H1 (cell line): ENCODE results near the gene MRTFA. TPM values are rescaled to one million over a fixed set of nuclear protein-coding genes. Genes with fewer than 3 reads are reported as not detected.

Experiments
- CTCF ChIA-PET: fragments of 300-600 bp; sonication (Branson Sonifier 250); formaldehyde crosslinking; loops from one replicate; lab custom pipeline; 2021; ENCODE audit not compliant: partially characterized antibody; lab: Charles Lee
- POLR2A ChIA-PET: fragments of 300-600 bp; sonication (Branson Sonifier 250); formaldehyde crosslinking; loops from one replicate; lab custom pipeline; 2021; ENCODE audit warnings: inconsistent platforms; ENCODE audit not compliant: partially characterized antibody; lab: Charles Lee
- DNase-seq, 2 experiments: peaks; one replicate each; pipeline versions ENCODE4 v3.0.0 to v3.0.0-alpha.2; 2010 to 2022; ENCODE audit warnings: low spot score in 2 of 2, low read depth in 1 of 2, mixed read lengths in 1 of 2
- FAIRE-seq: peaks from 2 replicates; lab custom pipeline; 2011; peaks lifted over from hg19 to GRCh38; lab: Jason Lieb, UNC
- H2AFZ ChIP-seq: 2 replicates; pipeline ENCODE4 v1.8.1; 2012; ENCODE audit warnings: low read length, inconsistent platforms
- H2AK5ac ChIP-seq: 2 replicates; pipeline ENCODE4 v1.6.1; 2013; ENCODE audit warnings: low read depth, low read length
- H2BK120ac ChIP-seq: replicated peaks from 2 replicates; pipeline ENCODE3; 2013; ENCODE audit warnings: low read depth, low read length, inconsistent platforms
- H2BK12ac ChIP-seq: 2 replicates; pipeline ENCODE4 v1.6.1; 2013; ENCODE audit warnings: low read depth, low read length
- H2BK15ac ChIP-seq: 2 replicates; pipeline ENCODE4 v1.6.1; 2013; ENCODE audit warnings: low read length
- H2BK20ac ChIP-seq: 2 replicates; pipeline ENCODE4 v1.6.1; 2013; ENCODE audit warnings: low read length
- H2BK5ac ChIP-seq: 2 replicates; pipeline ENCODE4 v1.6.1; 2013; ENCODE audit warnings: low read depth, low read length
- H3K14ac ChIP-seq: 2 replicates; pipeline ENCODE4 v1.6.1; 2013; ENCODE audit warnings: inconsistent platforms; ENCODE audit not compliant: insufficient read length
- H3K18ac ChIP-seq: 2 replicates; pipeline ENCODE4 v1.6.1; 2013; ENCODE audit warnings: low read length; ENCODE audit errors: extremely low read depth
- H3K23ac ChIP-seq: 2 replicates; pipeline ENCODE4 v1.6.1; 2013; ENCODE audit warnings: inconsistent platforms; ENCODE audit not compliant: insufficient read length
- H3K23me2 ChIP-seq: 2 replicates; pipeline ENCODE4 v1.6.1; 2013; ENCODE audit warnings: low read depth, low read length
- H3K27ac ChIP-seq: 2 replicates; pipeline ENCODE4 v1.6.1; 2011; ENCODE audit warnings: low read depth, low read length, inconsistent platforms
- H3K27me3 ChIP-seq, 4 experiments: replicated peaks in 1 of 4; 1 replicate in 1 of 4; 2 replicates in 3 of 4; pipeline versions ENCODE4 v1.6.1 to v1.8.1; 2011 to 2013; ENCODE audit warnings: low read length in 3 of 4, mild to moderate bottlenecking in 3 of 4, inconsistent platforms in 2 of 4, mixed read lengths in 2 of 4, moderate library complexity in 1 of 4; ENCODE audit not compliant: control insufficient read depth in 3 of 4, insufficient read depth in 3 of 4; ENCODE audit errors: extremely low read depth in 1 of 4
- H3K36me3 ChIP-seq, 4 experiments: 2 replicates each; pipeline versions ENCODE4 v1.6.1 to v1.8.1; 2011 to 2013; ENCODE audit warnings: mild to moderate bottlenecking in 4 of 4, low read length in 3 of 4, moderate library complexity in 2 of 4, control low read depth in 1 of 4, inconsistent platforms in 1 of 4; ENCODE audit not compliant: insufficient read depth in 4 of 4, control insufficient read depth in 2 of 4
- H3K4ac ChIP-seq: replicated peaks from 2 replicates; pipeline ENCODE3; 2013; ENCODE audit warnings: low read length, low read depth, mixed read lengths, inconsistent platforms; ENCODE audit not compliant: insufficient read length
- H3K4me1 ChIP-seq, 4 experiments: replicated peaks in 1 of 4; 1 replicate in 1 of 4; 2 replicates in 3 of 4; pipeline versions ENCODE4 v1.6.1 to v1.8.1; 2011 to 2013; ENCODE audit warnings: low read length in 3 of 4, inconsistent platforms in 2 of 4, mixed read lengths in 1 of 4; ENCODE audit not compliant: insufficient read depth in 4 of 4, control insufficient read depth in 3 of 4
- H3K4me2 ChIP-seq, 2 experiments: 2 replicates each; pipeline versions ENCODE4 v1.6.1 to v1.8.1; 2011 to 2013; ENCODE audit warnings: low read depth in 2 of 2, low read length in 2 of 2, control low read depth in 1 of 2, inconsistent platforms in 1 of 2, mild to moderate bottlenecking in 1 of 2; ENCODE audit not compliant: insufficient read depth in 1 of 2
- H3K4me3 ChIP-seq, 4 experiments: fragments of 200-600, 300-600 bp in 1 of 4; sonication (generic), shearing (Covaris generic), sonication (Bioruptor Twin) in 1 of 4; 2 replicates each; pipeline versions ENCODE4 v1.5.1 to v1.8.1; 2011 to 2016; ENCODE audit warnings: low read length in 4 of 4, low read depth in 3 of 4, control low read depth in 2 of 4, inconsistent platforms in 2 of 4, mild to moderate bottlenecking in 2 of 4, mixed read lengths in 1 of 4, moderate library complexity in 1 of 4; ENCODE audit not compliant: insufficient read depth in 2 of 4; ENCODE audit errors: extremely low read depth in 1 of 4
- H3K56ac ChIP-seq: replicated peaks from 2 replicates; pipeline ENCODE3; 2013; ENCODE audit warnings: low read depth, mild to moderate bottlenecking, mixed read lengths, low read length, inconsistent platforms; ENCODE audit not compliant: insufficient read length
- H3K79me1 ChIP-seq: 2 replicates; pipeline ENCODE4 v1.6.1; 2013; ENCODE audit warnings: low read depth, low read length, control low read depth
- H3K79me2 ChIP-seq, 2 experiments: 2 replicates each; pipeline versions ENCODE4 v1.6.1 to v1.8.1; 2012 to 2013; ENCODE audit warnings: low read length in 2 of 2, mild to moderate bottlenecking in 2 of 2, inconsistent platforms in 1 of 2; ENCODE audit not compliant: insufficient read depth in 2 of 2, control insufficient read depth in 1 of 2
- H3K9ac ChIP-seq, 4 experiments: replicated peaks in 1 of 4; 1 replicate in 1 of 4; 2 replicates in 3 of 4; pipeline versions ENCODE4 v1.6.1 to v1.8.1; 2011 to 2013; ENCODE audit warnings: low read depth in 3 of 4, low read length in 3 of 4, control low read depth in 2 of 4, mild to moderate bottlenecking in 2 of 4, moderate library complexity in 2 of 4, inconsistent platforms in 1 of 4; ENCODE audit errors: extremely low read depth in 1 of 4
- H3K9me3 ChIP-seq, 2 experiments: 2 replicates each; pipeline versions ENCODE4 v1.6.1 to v1.8.1; 2012 to 2013; ENCODE audit warnings: mild to moderate bottlenecking in 2 of 2, moderate library complexity in 2 of 2, control low read depth in 1 of 2, inconsistent platforms in 1 of 2, low read depth in 1 of 2, low read length in 1 of 2, mixed read lengths in 1 of 2; ENCODE audit not compliant: insufficient read depth in 2 of 2
- H4K20me1 ChIP-seq, 2 experiments: replicated peaks in 1 of 2; 2 replicates each; pipeline versions ENCODE3 to v1.8.1; 2011 to 2013; ENCODE audit warnings: inconsistent platforms in 2 of 2, low read length in 2 of 2, mild to moderate bottlenecking in 1 of 2; ENCODE audit not compliant: insufficient read depth in 2 of 2, control insufficient read depth in 1 of 2
- H4K5ac ChIP-seq: 2 replicates; pipeline ENCODE4 v1.6.1; 2013; ENCODE audit warnings: low read length, low read depth, mixed read lengths, inconsistent platforms; ENCODE audit not compliant: insufficient read length
- H4K8ac ChIP-seq: 2 replicates; pipeline ENCODE4 v1.8.0; 2013; ENCODE audit warnings: mild to moderate bottlenecking, moderate library complexity, low read length, inconsistent platforms; ENCODE audit not compliant: insufficient read depth; ENCODE audit errors: extremely low read depth
- H4K91ac ChIP-seq: replicated peaks from 2 replicates; pipeline ENCODE3; 2013; ENCODE audit warnings: low read length, mixed read lengths, inconsistent platforms; ENCODE audit not compliant: insufficient read length
- POU5F1 ChIP-seq: IDR thresholded peaks from 2 replicates; pipeline ENCODE4 v1.6.1; 2011; ENCODE audit warnings: low read depth, mild to moderate bottlenecking, low read length, moderate library complexity
- TBP ChIP-seq: IDR thresholded peaks from 2 replicates; pipeline ENCODE4 v1.6.1; 2011; ENCODE audit warnings: low read depth, low read length, improper control_type of control experiment
- TCF12 ChIP-seq: IDR thresholded peaks from 2 replicates; pipeline ENCODE4 v1.6.1; 2011; ENCODE audit warnings: low read depth, mild to moderate bottlenecking, low read length
- WGBS, 2 experiments: shearing (Covaris generic) in 1 of 2; methylation state at CpG; one replicate each; pipeline versions ENCODE4 v1.1.6 to v1.1.7; 2013 to 2015; ENCODE audit warnings: low lambda C conversion rate in 2 of 2, mixed read lengths in 2 of 2, inconsistent platforms in 1 of 2, low coverage in 1 of 2, missing lambda C conversion rate in 1 of 2; ENCODE audit not compliant: insufficient replicate concordance in 2 of 2, insufficient coverage in 1 of 2, insufficient read length in 1 of 2; ENCODE audit errors: extremely low coverage in 1 of 2, missing lambda C conversion rate in 1 of 2; 5-methylcytosine and 5-hydroxymethylcytosine counted together
- polyA plus RNA-seq, 7 experiments: library from polyadenylated mRNA; depleted of rRNA in 3 of 7; stranded (reverse) in 5 of 7; unstranded in 2 of 7; fragments of >200 nt in 5 of 7; fragments of 200-250 nt in 2 of 7; gene quantifications; 1 replicate in 5 of 7; 2 replicates in 1 of 7; 4 replicates in 1 of 7; pipeline versions ENCODE4 v1.2.1 to v1.2.3, GENCODE V29; 2011 to 2013; ENCODE audit warnings: missing spikeins in 2 of 7, mixed read lengths in 2 of 7
- total RNA-seq: library from RNA; stranded (reverse); fragmentation: NEBNext Ultra II Directional; extraction: Animal tissue kit (Norgen Biotek cat#: 25700); gene quantifications from 2 replicates; pipeline ENCODE4 v1.2.1, GENCODE V29; 2021
- TF ChIP-seq, protein P1 (sequence below): IDR thresholded peaks from 2 replicates; pipeline ENCODE4 v1.6.1; 2012; ENCODE audit warnings: inconsistent platforms

The MRTFA gene
- total and polyA plus RNA-seq, 2 of the 8 experiments (the other 6 are each of a cell fraction or from before 2014, with no cell fraction given), result 5.4 to 37.9 TPM

- H3K27ac ChIP-seq, result no peak overlapping the region
- no peak overlapping the region for H2AK5ac ChIP-seq
- no peak overlapping the region for H2BK15ac ChIP-seq
- DNase-seq, result no peak
- POLR2A ChIA-PET, result no interaction called here
- no peaks in the 10 kb centered on the region for H3K79me1 ChIP-seq
- CTCF ChIA-PET, result interaction anchor here (2.9 to 9.4 kb wide), 2 partner anchors 17 to 33 kb away, joined by 15 to 66 read pairs; no protein-coding TSS in a partner anchor
- H4K8ac ChIP-seq, result no peak overlapping the region
- no peaks in the 10 kb centered on the region for H3K23me2 ChIP-seq
- no peaks in the 10 kb centered on the region for H3K79me2 ChIP-seq
- no peak overlapping the region for H2BK5ac ChIP-seq
- no peak overlapping the region for H2AFZ ChIP-seq
- no peak overlapping the region for H3K9ac ChIP-seq
- 74% methylated on average over 5 of the region's 5 CpGs; no CpG with 5 or more reads in 1 of the 2 experiments for WGBS, 2 experiments
- H3K9me3 ChIP-seq, result no peaks in the 10 kb centered on the region
- H4K5ac ChIP-seq, result no peak overlapping the region
- no peak overlapping the region for H3K4me2 ChIP-seq
- no peak overlapping the region for H3K23ac ChIP-seq
- TF ChIP-seq TCF12 (no peak), TBP (no peak), POU5F1 (no peak)
- TF ChIP-seq, protein P1, sequence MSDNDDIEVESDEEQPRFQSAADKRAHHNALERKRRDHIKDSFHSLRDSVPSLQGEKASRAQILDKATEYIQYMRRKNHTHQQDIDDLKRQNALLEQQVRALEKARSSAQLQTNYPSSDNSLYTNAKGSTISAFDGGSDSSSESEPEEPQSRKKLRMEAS, result peak; percentile 21; the same call in 1 of the 2 replicates
- no peaks in the 10 kb centered on the region for H3K36me3 ChIP-seq
- H4K91ac ChIP-seq, result no peak overlapping the region
- H2BK120ac ChIP-seq, result no peak overlapping the region
- H3K4ac ChIP-seq, result peak overlapping the region; percentile 33
- no peaks in the 10 kb centered on the region for H3K27me3 ChIP-seq
- no peak overlapping the region for H3K4me3 ChIP-seq
- no peak overlapping the region for H2BK12ac ChIP-seq
- no peak for FAIRE-seq
- H4K20me1 ChIP-seq, result peaks cover 0 to 2% of the 10 kb centered on the region in 2 experiments
- no peak overlapping the region for H3K18ac ChIP-seq
- peaks cover 0 to 7% (median 4%) of the 10 kb centered on the region in 4 experiments; a peak in 3 of 7 replicates for H3K4me1 ChIP-seq
- no peak overlapping the region for H3K14ac ChIP-seq
- H2BK20ac ChIP-seq, result no peak overlapping the region
- H3K56ac ChIP-seq, result no peak overlapping the region
Measured at GRCh38 chr22:40469181-40469580, 167.3 kb downstream of the MRTFA start.
